ENCODE measurements around the gene HOXA4.

Gene HOXA4

GRCh38 chr7:27130540-27131389 is at the start of gene HOXA4:
HOXA4 (minus strand) TSS chr7:27130757; CDS start chr7:27130733, 24 bp downstream.
- peak; percentile 89 for DNase-seq (ENCODE audit: low spot score)
- TF ChIP-seq CTCF (IDR thresholded peaks at IDR 0.05; ENCODE audit: extremely low read depth, missing control alignments): no peak

- peak; percentile 82 for DNase-seq (ENCODE audit: low spot score)
- peak; percentile 63 for TF ChIP-seq CTCF (IDR thresholded peaks at IDR 0.05; ENCODE audit: extremely low read depth, missing control alignments)
These were observed 49.2 kb upstream of the HOXA4 start for GRCh38 chr7:27179503-27180430.

GRCh38 chr7:27179030-27179429 is 48.5 kb upstream of the HOXA4 start:
- DNase-seq (ENCODE audit: low spot score): no peak
- TF ChIP-seq CTCF (IDR thresholded peaks at IDR 0.05; ENCODE audit: extremely low read depth, missing control alignments): no peak

GRCh38 chr7:27178366-27178765 is 47.8 kb upstream of the HOXA4 start:
- TF ChIP-seq CTCF (IDR thresholded peaks at IDR 0.05; ENCODE audit: extremely low read depth, missing control alignments): no peak
- DNase-seq (ENCODE audit: low spot score): no peak

- no peak for DNase-seq (ENCODE audit: low spot score)
- no peak for TF ChIP-seq CTCF (IDR thresholded peaks at IDR 0.05; ENCODE audit: extremely low read depth, missing control alignments)
These were observed 47.3 kb upstream of the HOXA4 start for GRCh38 chr7:27177795-27178320.

GRCh38 chr7:27176962-27177794 is 46.6 kb upstream of the HOXA4 start:
- DNase-seq (ENCODE audit: low spot score): no peak
- TF ChIP-seq CTCF (IDR thresholded peaks at IDR 0.05; ENCODE audit: extremely low read depth, missing control alignments): no peak

Data from GM20000 (cell line).